HepG2 (cell line): ENCODE data around the gene MRPL30. TPM values are rescaled to one million over a fixed set of nuclear protein-coding genes. Genes with fewer than 3 reads are reported as not detected.

Source experiments
- ASH2L ChIP-seq: fragments of 300-600, 200-600 bp; sonication (generic); IDR thresholded peaks from 2 replicates; pipeline ENCODE4 v1.7.0; 2017; ENCODE audit warnings: low read depth, mild to moderate bottlenecking, moderate library complexity, mixed read lengths, low read length; ENCODE audit not compliant: insufficient read length
- CREB1 ChIP-seq, 2 experiments: fragments of 450-650 bp in 1 of 2; IDR thresholded peaks; 2 replicates each; pipeline ENCODE4 v1.6.1; 2016 to 2017; ENCODE audit warnings: control low read depth in 1 of 2, mild to moderate bottlenecking in 1 of 2, missing compliant biosample characterization in 1 of 2, missing genetic modification characterization in 1 of 2
- ETV6 ChIP-seq: sonication (generic); formaldehyde crosslinking; conservative IDR thresholded peaks from 2 replicates; pipeline ENCODE4 v1.4.0; 2020; ENCODE audit warnings: missing genetic modification reagents
- FOXA3 ChIP-seq: IDR thresholded peaks from 2 replicates; pipeline ENCODE4 v1.6.1; 2016; ENCODE audit warnings: missing genetic modification reagents, missing compliant biosample characterization
- FOXO4 ChIP-seq: sonication (generic); formaldehyde crosslinking; conservative IDR thresholded peaks from 2 replicates; pipeline ENCODE4 v1.8.1; 2023; ENCODE audit warnings: missing genetic modification reagents
- GATAD1 ChIP-seq: IDR thresholded peaks from 2 replicates; pipeline ENCODE4 v1.6.1; 2016; ENCODE audit warnings: missing genetic modification reagents, missing compliant biosample characterization
- GTF2F1 ChIP-seq: fragments of 150-350 bp; IDR thresholded peaks from 2 replicates; pipeline ENCODE4 v1.6.1; 2014; ENCODE audit warnings: low read length
- GTF3A ChIP-seq: sonication (generic); formaldehyde crosslinking; conservative IDR thresholded peaks from 2 replicates; pipeline ENCODE4 v1.4.0; 2020; ENCODE audit warnings: mild to moderate bottlenecking, missing genetic modification reagents
- MAZ ChIP-seq, 2 experiments: sonication (generic) in 1 of 2; formaldehyde crosslinking in 1 of 2; IDR thresholded peaks; 2 replicates each; pipeline versions ENCODE4 v1.5.0 to v1.6.1; 2012 to 2020; ENCODE audit warnings: low read depth in 2 of 2, mild to moderate bottlenecking in 2 of 2, borderline replicate concordance in 1 of 2, improper control_type of control experiment in 1 of 2, low read length in 1 of 2, missing genetic modification reagents in 1 of 2, moderate library complexity in 1 of 2
- NFE2L1 ChIP-seq: sonication (generic); formaldehyde crosslinking; IDR thresholded peaks from 2 replicates; pipeline ENCODE4 v1.4.0; 2020; ENCODE audit warnings: missing genetic modification reagents, mild to moderate bottlenecking, borderline replicate concordance
- NFRKB ChIP-seq: fragments of 450-650 bp; IDR thresholded peaks from 2 replicates; pipeline ENCODE4 v1.6.1; 2017
- NFYC ChIP-seq: IDR thresholded peaks from 2 replicates; pipeline ENCODE4 v1.6.1; 2016; ENCODE audit warnings: missing genetic modification reagents, missing compliant biosample characterization
- PRPF4 ChIP-seq: fragments of 200-400 bp; formaldehyde crosslinking; IDR thresholded peaks from 2 replicates; pipeline ENCODE4 v1.6.1; 2016; ENCODE audit warnings: low read length, low read depth; ENCODE audit not compliant: poor library complexity, severe bottlenecking
- TBX2 ChIP-seq: sonication (generic); formaldehyde crosslinking; IDR thresholded peaks from 2 replicates; pipeline ENCODE4 v1.5.0; 2020; ENCODE audit warnings: missing genetic modification reagents, mild to moderate bottlenecking, borderline replicate concordance
- THYN1 ChIP-seq: sonication (generic); formaldehyde crosslinking; IDR thresholded peaks from 2 replicates; pipeline ENCODE4 v1.8.1; 2023; ENCODE audit warnings: low read depth, mild to moderate bottlenecking, moderate library complexity, missing genetic modification reagents, borderline replicate concordance
- ZKSCAN5 ChIP-seq: sonication (generic); formaldehyde crosslinking; IDR thresholded peaks from 2 replicates; pipeline ENCODE4 v1.5.1; 2020; ENCODE audit warnings: mild to moderate bottlenecking, missing genetic modification reagents
- ZNF274 ChIP-seq: sonication (generic); formaldehyde crosslinking; IDR thresholded peaks from 2 replicates; pipeline ENCODE4 v1.5.1; 2020; ENCODE audit warnings: mild to moderate bottlenecking, missing genetic modification reagents
- ZNF547 ChIP-seq: sonication (generic); formaldehyde crosslinking; IDR thresholded peaks from 2 replicates; pipeline ENCODE4 v1.5.1; 2020; ENCODE audit warnings: mild to moderate bottlenecking, missing genetic modification reagents
- ZNF558 ChIP-seq: sonication (generic); formaldehyde crosslinking; IDR thresholded peaks from 2 replicates; pipeline ENCODE4 v1.9.0; 2022; ENCODE audit warnings: mild to moderate bottlenecking, missing genetic modification reagents, borderline replicate concordance
- ZNF564 ChIP-seq: sonication (generic); formaldehyde crosslinking; IDR thresholded peaks from 2 replicates; pipeline ENCODE4 v1.8.1; 2023; ENCODE audit warnings: mild to moderate bottlenecking, missing genetic modification reagents
- ZNF619 ChIP-seq: sonication (generic); formaldehyde crosslinking; IDR thresholded peaks from 2 replicates; pipeline ENCODE4 v1.4.0; 2020; ENCODE audit warnings: mild to moderate bottlenecking, missing genetic modification reagents
- ZSCAN25 ChIP-seq: sonication (generic); formaldehyde crosslinking; IDR thresholded peaks from 2 replicates; pipeline ENCODE4 v1.8.0; 2022; ENCODE audit warnings: mild to moderate bottlenecking, missing genetic modification reagents
- polyA plus RNA-seq, 8 experiments: library from polyadenylated mRNA; depleted of rRNA in 3 of 8; stranded (reverse) in 7 of 8; unstranded in 1 of 8; fragments of >200 nt; fragmentation: Illumina TruSeq in 4 of 8; extraction: Trizol in 4 of 8; gene quantifications; 2 replicates each; pipeline versions ENCODE4 v1.2.1 to v1.2.3, GENCODE V29; 2011 to 2016; ENCODE audit warnings: low read depth in 4 of 8, missing spikeins in 1 of 8, mixed read lengths in 1 of 8; ENCODE audit not compliant: insufficient read depth in 1 of 8
- total RNA-seq, 5 experiments: library from RNA; depleted of rRNA; stranded (reverse); fragments of >200 nt; fragmentation: Illumina TruSeq; extraction: Trizol; gene quantifications; 2 replicates each; pipeline ENCODE4 v1.2.3, GENCODE V29; 2016; ENCODE audit warnings: low read depth in 1 of 5
- TF ChIP-seq, protein P1 (sequence below): sonication (generic); formaldehyde crosslinking; IDR thresholded peaks from 2 replicates; pipeline ENCODE4 v1.5.0; 2020; ENCODE audit warnings: mild to moderate bottlenecking, missing genetic modification reagents
- TF ChIP-seq, protein P2 (sequence below): sonication (generic); formaldehyde crosslinking; IDR thresholded peaks from 2 replicates; pipeline ENCODE4 v1.4.0; 2020; ENCODE audit warnings: missing genetic modification reagents

The MRPL30 gene
- total and polyA plus RNA-seq, 2 of the 13 experiments (the other 11 are each of a cell fraction or from before 2014, with no cell fraction given): 30.2 to 75.3 TPM

DNA sequence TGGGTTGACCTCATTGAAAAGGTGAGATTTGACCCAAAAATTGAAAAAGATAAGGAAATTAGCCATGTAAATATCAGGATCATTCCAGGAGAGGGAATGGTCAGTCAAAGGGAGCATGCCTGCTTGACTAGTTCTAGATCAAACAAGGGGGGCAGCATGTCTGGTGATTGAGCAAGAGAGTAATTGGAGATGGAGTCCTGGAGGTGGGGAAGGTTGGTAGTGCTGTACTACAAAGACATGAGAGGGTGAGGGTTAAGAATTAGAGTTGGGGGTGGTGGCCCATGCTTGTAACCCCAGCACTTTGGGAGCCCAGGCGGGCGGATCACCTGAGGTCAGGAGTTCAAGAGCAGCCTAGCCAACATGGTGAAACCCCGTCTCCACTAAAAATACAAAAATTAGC is 2.0 kb downstream of the MRPL30 start (continued):
- TF ChIP-seq, protein P1, sequence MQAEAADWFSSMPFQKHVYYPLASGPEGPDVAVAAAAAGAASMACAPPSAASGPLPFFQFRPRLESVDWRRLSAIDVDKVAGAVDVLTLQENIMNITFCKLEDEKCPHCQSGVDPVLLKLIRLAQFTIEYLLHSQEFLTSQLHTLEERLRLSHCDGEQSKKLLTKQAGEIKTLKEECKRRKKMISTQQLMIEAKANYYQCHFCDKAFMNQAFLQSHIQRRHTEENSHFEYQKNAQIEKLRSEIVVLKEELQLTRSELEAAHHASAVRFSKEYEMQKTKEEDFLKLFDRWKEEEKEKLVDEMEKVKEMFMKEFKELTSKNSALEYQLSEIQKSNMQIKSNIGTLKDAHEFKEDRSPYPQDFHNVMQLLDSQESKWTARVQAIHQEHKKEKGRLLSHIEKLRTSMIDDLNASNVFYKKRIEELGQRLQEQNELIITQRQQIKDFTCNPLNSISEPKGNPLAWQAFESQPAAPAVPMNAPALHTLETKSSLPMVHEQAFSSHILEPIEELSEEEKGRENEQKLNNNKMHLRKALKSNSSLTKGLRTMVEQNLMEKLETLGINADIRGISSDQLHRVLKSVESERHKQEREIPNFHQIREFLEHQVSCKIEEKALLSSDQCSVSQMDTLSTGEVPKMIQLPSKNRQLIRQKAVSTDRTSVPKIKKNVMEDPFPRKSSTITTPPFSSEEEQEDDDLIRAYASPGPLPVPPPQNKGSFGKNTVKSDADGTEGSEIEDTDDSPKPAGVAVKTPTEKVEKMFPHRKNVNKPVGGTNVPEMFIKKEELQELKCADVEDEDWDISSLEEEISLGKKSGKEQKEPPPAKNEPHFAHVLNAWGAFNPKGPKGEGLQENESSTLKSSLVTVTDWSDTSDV (CRISPR knock-in tag): no peak
- TF ChIP-seq PRPF4 (no peak), ZNF619 (CRISPR knock-in tag) (no peak), CREB1 (IDR thresholded peaks at IDR 0.05) (no peak), CREB1 (CRISPR knock-in tag; IDR thresholded peaks at IDR 0.05) (no peak), ZNF274 (no peak), FOXA3 (CRISPR knock-in tag) (peak; percentile 73), ETV6 (no peak), THYN1 (CRISPR knock-in tag) (no peak), GTF2F1 (no peak), GTF3A (CRISPR knock-in tag) (0 out of 2 replicates have a peak, but pooled peaks have one; percentile 29), ASH2L (no peak), ZNF564 (CRISPR knock-in tag) (no peak), ZNF558 (CRISPR knock-in tag) (no peak), GATAD1 (CRISPR knock-in tag) (0 out of 2 replicates have a peak, but pooled peaks have one; percentile 46), MAZ (IDR thresholded peaks at IDR 0.05; ENCODE audit: borderline replicate concordance, low read depth, low read length) (no peak), MAZ (CRISPR knock-in tag; IDR thresholded peaks at IDR 0.05; ENCODE audit: low read depth) (peak; percentile 57; the same call in 1 of the 2 replicates), NFRKB (no peak), NFYC (CRISPR knock-in tag) (no peak), ZKSCAN5 (no peak), ZSCAN25 (CRISPR knock-in tag) (no peak), TBX2 (CRISPR knock-in tag) (peak; percentile 64; the same call in 1 of the 2 replicates), ZNF547 (CRISPR knock-in tag) (no peak), FOXO4 (no peak), NFE2L1 (no peak)
- TF ChIP-seq, protein P2, sequence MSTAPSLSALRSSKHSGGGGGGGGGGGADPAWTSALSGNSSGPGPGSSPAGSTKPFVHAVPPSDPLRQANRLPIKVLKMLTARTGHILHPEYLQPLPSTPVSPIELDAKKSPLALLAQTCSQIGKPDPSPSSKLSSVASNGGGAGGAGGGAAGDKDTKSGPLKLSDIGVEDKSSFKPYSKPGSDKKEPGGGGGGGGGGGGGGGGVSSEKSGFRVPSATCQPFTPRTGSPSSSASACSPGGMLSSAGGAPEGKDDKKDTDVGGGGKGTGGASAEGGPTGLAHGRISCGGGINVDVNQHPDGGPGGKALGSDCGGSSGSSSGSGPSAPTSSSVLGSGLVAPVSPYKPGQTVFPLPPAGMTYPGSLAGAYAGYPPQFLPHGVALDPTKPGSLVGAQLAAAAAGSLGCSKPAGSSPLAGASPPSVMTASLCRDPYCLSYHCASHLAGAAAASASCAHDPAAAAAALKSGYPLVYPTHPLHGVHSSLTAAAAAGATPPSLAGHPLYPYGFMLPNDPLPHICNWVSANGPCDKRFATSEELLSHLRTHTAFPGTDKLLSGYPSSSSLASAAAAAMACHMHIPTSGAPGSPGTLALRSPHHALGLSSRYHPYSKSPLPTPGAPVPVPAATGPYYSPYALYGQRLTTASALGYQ: no peak
